NCI-H146 treated with DMSO at 0.1 percent for 48 hours (cell line): ENCODE measurements around the gene LHFPL6.
A peak's percentile ranks its signal among the peaks of the same experiment; 100 is the strongest.

ENCODE experiments used
- DNase-seq: peaks from one replicate; lab custom pipeline; 2025; ENCODE audit not compliant: unreplicated experiment; lab: John Stamatoyannopoulos, UW

The LHFPL6 gene

DNA sequence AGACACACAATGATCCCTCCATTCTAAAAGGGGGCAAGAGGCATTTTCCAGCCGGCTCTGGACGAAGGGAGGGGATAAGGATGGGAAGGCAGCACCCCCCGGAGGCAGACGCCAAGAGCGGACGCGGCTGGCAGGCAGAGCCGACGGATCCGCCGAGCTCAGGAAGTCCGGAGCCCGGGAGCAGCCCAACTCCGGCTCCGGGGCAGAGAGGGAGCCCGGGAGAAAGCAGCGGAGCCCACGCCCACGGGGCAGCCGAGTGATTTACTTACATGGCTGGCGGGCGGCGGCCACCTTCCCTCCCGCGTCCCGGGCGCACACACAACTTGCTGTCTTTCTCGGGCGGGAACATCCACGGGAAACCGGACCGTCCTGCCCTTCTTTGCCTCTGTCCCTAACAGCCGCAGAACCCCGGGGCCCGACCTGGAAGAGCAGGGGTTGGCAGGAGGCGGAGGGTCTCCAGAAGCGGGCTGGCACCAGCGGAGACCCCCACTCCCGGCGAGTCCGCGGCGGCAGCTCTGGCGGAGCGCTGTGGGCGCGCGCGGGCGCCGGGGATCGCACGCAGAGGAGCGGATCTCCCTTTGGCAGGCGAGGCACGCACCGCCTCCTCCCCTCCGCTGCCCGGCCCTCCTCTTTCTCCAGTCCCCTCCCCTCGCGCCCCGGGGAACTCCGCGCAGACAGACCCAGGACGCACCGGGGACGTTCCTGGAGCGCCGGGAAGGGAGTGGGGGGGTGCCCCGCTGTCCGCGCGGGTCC lies at the start of gene LHFPL6:
LHFPL6 (minus strand) TSS at position 580 of the 753 bp plus-strand sequence.
- DNase-seq: peak; percentile 67

DNA sequence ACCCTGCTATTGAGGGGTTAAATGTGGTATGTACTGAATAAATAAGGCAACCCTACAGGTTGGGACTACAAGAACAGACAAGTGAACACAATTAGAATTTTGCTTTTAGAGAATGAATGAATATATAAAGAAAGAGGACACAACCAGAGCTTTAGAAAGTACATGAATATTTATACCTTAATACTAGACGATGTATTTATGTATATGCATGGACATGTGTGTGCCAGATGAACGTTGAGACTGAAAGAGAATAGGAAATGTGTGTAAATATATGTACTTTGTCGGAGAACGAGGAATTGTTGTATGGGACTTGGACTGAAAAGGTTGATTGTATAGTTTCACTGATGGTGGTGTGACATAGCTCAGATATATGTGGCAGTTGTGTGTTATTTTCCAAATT lies 43.1 kb upstream of the LHFPL6 start:
- no peak for DNase-seq

DNA sequence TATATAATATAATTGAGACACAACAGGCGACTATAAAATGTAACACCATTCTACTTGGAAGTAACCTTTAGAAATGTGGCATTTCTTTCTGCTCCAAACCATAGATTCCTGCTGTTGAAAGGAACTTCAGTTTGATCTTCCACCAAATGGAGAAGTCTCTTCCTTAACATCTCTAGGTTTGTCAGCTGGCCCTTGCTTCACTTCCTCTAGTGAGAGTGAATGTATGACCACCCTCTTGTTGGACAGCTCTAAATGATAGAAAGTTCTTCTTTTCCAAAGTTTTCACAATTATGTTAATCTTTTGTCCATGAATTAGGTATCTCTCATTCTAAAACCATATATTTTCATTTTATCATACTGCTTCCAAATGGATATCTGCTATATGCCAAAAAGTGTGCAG lies 38.7 kb upstream of the LHFPL6 start:
- DNase-seq: no peak

DNA sequence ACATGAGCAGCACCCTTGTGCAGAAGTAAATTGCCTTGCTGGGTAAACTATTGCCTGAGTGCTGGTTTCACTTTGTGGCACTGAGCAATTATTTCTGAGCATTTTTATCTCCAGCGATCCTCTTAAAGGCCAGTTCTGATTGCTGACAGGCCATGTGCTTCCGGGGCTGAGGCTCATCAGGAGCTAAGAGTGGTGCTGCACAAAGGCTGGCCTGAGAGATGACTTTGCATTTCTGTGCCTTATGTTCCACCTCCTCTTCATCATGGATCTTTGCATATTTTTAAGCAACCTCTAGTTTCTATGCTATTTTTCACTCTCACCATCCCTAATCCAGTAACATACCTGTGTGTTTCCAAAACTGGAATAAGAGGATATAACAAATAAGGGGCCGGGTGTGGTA lies 34.9 kb upstream of the LHFPL6 start:
- DNase-seq: no peak

DNA sequence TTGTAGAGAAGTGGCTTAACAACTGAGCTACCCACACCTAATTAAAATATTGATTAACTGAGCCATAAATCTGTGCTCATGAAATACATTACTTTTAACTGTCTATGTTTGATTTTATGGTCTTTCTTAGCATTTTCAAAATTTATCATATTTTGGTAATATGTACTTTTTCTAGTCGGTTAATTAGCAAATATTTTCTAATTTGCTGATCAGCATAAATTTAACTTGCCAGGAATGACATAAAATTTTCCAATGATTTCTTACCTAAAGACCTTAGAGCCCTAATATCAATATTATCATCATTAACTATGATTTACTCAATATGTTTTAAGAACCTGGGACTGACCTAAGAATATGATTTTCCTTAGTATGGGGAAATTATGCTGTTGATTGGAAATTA lies 32.6 kb upstream of the LHFPL6 start:
- no peak for DNase-seq

DNA sequence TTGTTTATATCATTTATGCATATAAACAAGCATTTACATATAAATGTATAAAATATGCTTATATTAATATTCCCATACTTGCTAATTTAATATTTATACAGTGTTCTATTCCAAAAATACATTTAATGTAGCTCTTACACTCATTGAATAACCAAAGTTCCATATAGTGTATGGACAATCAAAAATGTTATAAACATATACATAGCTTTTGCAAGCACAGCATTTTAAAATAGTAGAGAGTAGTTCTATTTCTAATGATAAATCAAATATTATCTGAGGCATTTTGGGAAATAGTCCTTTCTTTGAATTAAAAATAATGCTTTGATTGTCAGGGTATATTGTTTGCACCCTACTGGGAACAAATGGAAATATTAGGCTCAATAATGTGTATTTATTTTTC lies 30.0 kb upstream of the LHFPL6 start:
- DNase-seq: no peak

DNA sequence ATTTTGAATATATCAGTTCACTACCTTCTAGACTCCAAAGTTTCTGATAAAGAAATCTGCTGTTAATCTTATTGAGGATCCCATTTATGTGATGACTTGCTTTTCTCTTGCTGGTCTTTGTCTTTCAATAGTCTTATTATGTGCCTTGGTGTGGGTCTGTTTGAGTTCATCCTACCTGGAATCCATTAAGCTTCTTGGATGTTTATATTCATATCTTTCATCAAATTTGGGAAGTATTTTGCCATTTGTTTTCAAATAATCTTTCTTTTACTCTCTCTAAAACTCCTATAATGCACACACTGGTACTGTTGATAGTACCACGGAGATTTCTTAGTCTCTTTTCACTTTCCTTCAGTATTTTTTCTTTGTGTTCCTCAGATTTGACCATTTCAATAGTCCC lies 28.3 kb upstream of the LHFPL6 start:
- no peak for DNase-seq

DNA sequence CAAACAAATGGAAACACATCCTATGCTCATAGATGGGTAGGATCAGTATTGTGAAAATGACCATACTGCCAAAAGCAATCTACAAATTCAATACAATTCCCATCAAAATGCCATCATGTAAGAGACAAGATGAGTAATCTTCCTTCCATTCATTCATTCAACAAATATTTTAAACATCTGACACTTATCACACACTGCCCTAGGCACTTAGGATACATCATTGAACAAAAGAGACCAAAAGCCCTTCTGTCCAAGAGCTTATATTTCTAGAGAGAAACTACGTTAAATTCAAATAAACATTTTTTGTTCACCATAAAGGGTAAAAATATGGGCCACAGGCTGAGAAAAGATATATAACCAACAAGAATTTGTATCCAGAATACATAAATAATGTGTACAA lies 20.5 kb upstream of the LHFPL6 start:
- DNase-seq: no peak

DNA sequence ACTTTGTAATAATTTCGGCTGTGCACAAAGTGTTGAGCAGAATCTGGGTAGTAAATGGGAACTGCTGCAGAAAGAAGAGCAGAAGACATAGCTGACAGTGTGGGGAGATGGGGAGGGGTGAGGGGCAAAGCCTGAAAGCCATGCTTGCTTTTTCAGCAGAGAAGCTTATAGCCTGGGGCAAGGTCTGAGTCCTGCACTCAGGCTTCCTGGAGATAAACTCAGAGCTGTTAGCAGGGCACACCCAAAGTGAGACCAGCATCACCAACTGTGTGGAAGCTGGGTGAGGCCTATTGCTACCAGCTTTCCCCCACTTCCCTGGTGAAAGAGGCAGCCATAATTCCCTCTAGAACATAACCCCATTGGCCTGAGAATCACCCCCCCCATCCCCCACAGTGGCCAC lies 15.6 kb upstream of the LHFPL6 start:
- DNase-seq: peak; percentile 17

DNA sequence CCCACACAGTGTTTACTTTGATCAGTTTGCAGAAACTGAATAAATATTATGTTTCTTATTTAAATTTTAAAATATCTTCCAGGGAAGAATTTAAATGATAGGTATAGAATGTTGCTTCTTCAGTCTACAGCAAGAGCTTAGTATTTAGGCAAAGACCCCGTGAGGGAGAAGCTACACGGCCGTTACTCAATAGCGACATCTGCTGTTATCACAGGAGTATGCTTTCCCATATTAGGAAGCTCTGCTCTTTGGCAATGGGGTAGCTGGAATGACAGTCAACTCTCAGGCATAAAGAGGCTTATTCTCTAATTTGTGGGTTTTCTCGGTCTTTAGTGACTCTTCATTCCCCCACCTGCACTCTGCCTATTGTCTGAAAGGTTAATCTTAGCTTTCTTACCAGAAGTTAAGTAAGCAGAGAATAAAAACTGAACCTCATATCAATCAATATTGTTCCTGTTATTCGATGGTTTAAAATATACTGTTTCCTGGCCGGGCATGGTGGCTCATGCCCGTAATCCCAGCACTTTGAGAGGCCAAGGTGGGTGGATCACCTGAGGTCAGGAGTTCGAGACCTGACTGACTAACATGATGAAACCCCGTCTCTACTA lies 13.2 kb upstream of the LHFPL6 start:
- peak; percentile 77 for DNase-seq

DNA sequence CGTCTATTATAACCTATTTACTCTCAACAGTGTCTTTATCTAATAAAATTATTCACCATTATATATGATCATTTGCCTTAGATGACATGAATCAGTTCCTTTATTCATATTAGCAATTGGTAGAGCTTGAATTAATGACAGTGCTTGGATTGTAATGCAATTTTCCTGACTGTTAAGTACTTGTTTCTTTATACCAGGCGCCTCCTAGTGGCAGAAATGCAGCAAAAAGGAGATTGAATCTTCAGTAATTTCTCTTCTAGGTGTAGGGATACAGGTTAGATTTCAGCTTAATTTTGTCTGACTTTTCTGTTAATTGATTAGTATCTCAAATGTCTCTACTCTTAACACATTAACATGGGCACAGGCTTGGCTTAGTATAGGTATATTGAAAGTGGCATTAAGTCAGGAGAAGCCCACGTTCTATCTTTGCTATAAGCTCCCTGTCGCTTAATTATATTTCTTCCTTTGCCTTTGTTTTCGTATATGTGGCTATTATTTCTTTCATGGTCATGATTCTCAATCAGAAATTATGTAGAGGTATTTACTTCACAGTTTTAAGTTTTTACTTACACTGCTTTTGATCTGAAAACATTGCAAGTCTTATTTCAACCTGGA lies 9.1 kb upstream of the LHFPL6 start:
- peak; percentile 82 for DNase-seq

DNA sequence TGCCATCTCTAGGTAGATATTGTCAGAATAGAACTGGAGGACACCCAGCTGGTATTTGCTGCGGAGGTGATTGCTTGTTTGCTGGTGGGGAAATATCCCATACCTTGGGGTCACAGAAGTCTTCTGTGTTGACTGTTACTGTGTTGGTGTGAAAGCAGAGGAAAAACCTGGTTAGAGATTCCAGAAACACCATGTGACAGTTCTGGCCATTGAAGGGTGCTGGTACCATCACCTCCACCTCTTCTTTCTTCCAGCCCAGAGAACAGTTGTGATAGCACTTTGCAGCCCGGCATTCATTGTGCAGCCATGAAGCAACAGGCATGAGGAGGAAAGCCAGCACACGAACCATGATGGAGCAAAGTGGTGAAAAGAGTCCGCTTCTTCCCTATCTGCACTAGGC lies 4.9 kb upstream of the LHFPL6 start:
- no peak for DNase-seq

DNA sequence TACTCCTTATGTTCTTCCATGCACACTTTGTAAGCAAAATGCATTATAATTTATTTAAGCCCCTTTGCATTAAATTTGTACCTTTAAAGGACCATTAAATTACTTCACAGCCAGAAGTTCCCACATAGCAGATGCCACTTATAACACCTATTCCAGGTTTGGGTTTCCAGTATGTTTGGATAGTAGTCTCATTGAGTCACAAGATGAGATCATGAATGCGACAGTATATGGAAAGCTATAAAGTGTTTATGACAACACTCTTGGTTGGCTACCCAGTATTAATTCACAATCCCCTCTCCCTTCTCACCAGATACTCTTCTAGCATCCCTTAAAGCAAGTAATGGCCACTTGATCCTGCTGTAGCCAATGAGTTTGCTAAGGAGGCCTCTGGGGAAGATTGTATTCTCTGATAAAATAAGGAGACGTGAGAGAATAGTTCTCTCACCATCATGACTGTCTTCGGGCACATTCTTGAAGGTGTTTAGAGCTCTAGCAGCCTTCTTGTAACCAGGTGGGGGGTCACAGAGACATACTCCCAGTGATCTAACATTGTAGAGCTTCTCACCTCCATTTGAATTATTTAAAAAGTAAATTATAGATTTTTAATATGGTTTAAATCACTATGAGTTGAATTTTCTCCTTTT lies 2.8 kb upstream of the LHFPL6 start:
- no peak for DNase-seq

DNA sequence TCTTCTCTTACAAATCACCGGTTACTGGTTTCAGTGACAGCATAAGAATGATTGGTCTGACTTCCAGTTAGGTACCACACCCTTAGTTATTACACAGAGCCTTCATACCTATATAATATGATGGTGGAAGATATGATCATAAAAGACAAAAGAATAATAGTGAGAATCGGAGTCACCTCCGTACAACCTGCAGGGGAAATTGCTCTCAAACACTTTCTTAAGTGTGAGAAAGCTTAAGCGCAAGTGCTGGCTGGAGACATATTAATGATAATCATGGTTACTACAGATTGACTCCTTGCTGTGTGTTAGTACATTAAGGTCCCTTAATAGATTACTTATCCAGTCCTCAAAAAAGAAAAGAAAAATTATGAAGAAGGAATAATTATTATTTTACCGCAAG lies 1.8 kb upstream of the LHFPL6 start:
- DNase-seq: no peak

DNA sequence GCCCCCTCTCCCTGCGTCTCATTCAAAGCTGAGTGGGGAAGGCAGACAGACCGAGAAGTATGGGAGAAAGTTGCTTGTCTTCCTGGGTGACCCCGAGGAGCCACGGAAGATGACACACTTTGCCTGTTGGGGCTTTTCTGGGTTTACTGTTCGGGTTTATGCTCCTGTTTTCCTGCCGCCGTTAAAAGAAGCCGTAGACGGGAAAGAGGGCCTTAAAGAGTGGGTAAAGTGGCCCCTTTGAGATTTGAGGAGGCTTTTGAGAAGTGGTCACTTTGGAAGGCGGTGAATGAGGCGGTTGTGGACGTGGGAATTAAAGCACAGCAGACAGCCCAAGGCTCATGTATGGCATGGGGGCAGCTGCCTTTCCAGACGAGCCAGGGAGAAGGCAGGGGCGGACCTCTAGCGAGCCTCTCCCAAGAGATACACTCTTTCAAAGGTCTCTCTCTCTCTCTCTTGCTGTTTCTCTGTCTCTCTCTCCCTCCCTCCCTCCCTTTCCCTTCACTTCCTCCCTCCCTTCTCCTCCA lies 493 bp upstream of the LHFPL6 start:
- peak; percentile 47 for DNase-seq

DNA sequence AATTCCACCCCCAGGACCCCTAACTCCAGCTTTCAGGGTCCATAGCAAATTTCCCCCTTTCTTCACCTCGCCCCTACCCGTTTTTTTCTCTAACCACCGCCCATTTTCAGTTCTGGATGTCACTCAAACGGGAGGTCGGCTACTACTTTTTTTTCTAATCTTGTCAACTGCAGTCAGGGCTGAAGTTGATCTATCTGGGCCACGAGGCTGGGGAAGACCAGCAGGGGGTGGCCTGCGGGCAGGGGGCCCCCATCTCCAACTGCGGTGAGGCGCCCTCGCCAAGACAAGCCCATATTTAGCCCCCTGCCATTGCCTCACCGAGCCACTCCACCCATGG lies 748 bp downstream of the LHFPL6 start:
- peak; percentile 71 for DNase-seq

DNA sequence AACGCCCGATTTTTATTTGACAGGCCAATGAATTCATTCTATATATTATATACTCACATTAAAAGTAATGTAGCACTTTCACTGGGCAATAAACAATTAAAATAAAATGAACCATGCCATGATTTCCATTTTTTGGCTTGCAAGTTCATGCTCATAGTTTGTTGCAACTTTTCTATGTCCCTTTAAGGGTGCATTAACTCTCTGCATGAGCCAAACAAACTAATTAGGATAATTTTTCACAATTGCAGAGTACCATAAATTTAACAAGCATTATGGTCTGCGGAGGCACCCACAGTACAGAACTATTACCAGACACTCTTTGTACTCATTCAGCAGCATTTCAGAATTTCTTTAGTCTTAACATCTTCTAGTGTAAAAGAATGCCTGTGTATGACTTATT lies 1.4 kb downstream of the LHFPL6 start:
- no peak for DNase-seq

DNA sequence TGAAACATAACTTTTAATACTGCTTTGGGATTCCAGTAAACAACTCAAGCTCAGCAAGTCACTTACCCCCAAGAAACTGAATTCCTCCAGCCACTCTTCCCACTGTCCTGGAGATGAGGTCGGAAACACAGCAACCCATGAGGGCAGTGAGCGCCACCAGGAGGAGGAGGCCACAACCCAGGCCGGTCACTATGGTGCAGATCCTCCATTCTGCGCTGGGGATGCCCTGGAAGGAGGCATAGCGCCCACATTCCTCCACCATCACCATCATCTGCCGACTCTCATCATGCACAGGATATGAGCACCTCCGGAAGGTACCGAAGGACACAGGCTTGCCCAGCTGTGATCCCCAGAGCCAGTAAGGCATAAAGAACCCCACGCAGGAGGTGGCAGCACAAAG lies 2.2 kb downstream of the LHFPL6 start:
- DNase-seq: peak; percentile 46

DNA sequence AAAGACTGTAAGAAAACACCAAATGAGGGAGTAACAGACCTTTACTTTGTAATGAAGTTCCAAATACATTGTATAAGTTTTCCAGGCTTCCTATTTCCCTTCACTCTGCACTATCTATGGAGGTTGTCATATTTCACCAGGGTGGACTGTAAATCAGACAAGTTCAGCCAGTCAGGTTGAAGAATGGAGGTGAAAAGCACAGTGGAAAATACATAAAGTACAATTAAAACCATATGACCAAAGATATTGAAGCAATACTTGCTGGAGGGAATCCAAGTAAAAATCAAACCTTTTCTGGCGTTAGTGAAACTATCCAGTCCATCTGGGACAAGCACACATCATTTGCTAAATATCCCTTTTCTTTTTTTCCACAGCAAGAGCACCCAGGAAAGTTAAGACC lies 3.2 kb downstream of the LHFPL6 start:
- no peak for DNase-seq

DNA sequence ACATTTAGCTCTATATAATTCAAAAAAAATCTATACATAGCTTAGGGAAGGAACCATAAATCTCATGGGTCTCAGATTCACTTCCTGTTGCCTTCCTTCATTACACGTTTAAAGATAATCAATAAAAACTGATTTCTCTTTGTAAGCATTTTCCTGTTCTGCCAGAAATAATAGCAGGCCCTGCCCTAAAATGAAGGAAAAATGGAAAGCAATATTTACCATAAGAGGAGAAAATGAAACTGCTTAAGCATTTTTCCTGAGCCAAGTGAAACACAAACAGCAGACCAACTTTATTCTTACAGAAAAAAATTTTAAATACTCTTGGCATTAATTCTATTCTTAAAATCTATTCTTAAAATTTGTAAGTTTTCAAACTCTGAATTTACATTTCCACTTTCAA lies 4.0 kb downstream of the LHFPL6 start:
- no peak for DNase-seq

DNA sequence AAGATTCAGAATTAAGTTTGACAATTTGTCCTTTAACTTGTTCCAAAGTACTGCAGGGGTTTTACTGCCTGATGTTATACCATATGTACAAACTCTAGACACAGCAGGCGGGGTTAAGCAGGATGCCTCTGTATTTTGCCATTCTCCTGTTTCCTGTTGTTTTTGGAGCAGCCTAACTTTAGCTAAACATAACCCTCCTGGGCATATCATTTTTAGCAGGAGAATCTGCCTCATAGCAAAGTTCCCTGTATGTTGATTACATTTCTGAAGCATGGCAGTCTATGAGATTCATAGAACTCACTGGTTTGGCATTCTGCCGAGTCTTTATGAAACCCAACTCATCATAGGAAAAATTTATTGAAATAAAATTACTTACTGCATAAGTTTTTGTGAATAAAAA lies 5.2 kb downstream of the LHFPL6 start:
- no peak for DNase-seq

DNA sequence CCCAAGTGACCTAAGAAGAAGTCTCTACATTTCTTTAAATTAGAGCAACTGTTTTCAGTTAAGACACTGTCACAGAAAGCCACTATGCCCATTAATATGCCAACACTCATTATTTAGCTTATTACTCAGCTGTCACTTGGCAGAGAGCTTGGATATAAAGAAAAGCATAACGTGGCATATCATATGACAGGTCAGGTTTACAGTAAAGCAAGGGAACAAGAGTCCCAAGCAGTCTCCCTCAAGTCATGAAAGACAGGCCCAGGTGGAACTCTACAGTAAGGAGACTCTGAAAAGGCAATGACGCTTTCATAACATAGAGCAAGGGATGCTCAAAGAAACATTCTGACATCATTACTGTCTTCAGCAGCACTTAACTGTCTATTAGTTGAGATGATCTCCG lies 6.3 kb downstream of the LHFPL6 start:
- DNase-seq: no peak
